Ishikawa (cell line): ENCODE measurements around the gene SPON1.

Source experiments
- CEBPB ChIP-seq: IDR thresholded peaks from 2 replicates; pipeline ENCODE4 v1.6.1; 2012
- CREB1 ChIP-seq: IDR thresholded peaks from 2 replicates; pipeline ENCODE4 v1.6.1; 2012; ENCODE audit warnings: low read depth
- EGR1 ChIP-seq: IDR thresholded peaks from 2 replicates; pipeline ENCODE4 v1.6.1; 2012
- EP300 ChIP-seq: IDR thresholded peaks from 2 replicates; pipeline ENCODE4 v1.6.1; 2012; ENCODE audit warnings: borderline replicate concordance
- FOXM1 ChIP-seq: IDR thresholded peaks from 2 replicates; pipeline ENCODE4 v1.6.1; 2012; ENCODE audit warnings: low read depth, borderline replicate concordance
- MAX ChIP-seq: IDR thresholded peaks from 2 replicates; pipeline ENCODE4 v1.6.1; 2012
- NFIC ChIP-seq: IDR thresholded peaks from 2 replicates; pipeline ENCODE4 v1.6.1; 2012
- RAD21 ChIP-seq: IDR thresholded peaks from 2 replicates; pipeline ENCODE4 v1.6.1; 2012; ENCODE audit warnings: low read depth
- TAF1 ChIP-seq: IDR thresholded peaks from 2 replicates; pipeline ENCODE4 v1.6.1; 2012; ENCODE audit warnings: low read depth, mild to moderate bottlenecking
- TCF12 ChIP-seq: IDR thresholded peaks from 2 replicates; pipeline ENCODE4 v1.6.1; 2012; ENCODE audit warnings: low read depth
- TEAD4 ChIP-seq: IDR thresholded peaks from 2 replicates; pipeline ENCODE4 v1.6.1; 2012
- USF1 ChIP-seq: IDR thresholded peaks from 2 replicates; pipeline ENCODE4 v1.6.1; 2012
- YY1 ChIP-seq: IDR thresholded peaks from 2 replicates; pipeline ENCODE4 v1.6.1; 2012; ENCODE audit warnings: low read depth
- ZBTB7A ChIP-seq: IDR thresholded peaks from 2 replicates; pipeline ENCODE4 v1.6.1; 2012; ENCODE audit warnings: low read depth
- TF ChIP-seq, protein P1 (sequence below): IDR thresholded peaks from 2 replicates; pipeline ENCODE4 v1.6.1; 2012; ENCODE audit warnings: low read depth, mild to moderate bottlenecking

Gene SPON1

GRCh38 chr11:14259878-14260277 lies 297.4 kb downstream of the SPON1 start:
- TF ChIP-seq TAF1 (no peak), TCF12 (no peak), EP300 (no peak), TEAD4 (no peak), YY1 (no peak)

DNA sequence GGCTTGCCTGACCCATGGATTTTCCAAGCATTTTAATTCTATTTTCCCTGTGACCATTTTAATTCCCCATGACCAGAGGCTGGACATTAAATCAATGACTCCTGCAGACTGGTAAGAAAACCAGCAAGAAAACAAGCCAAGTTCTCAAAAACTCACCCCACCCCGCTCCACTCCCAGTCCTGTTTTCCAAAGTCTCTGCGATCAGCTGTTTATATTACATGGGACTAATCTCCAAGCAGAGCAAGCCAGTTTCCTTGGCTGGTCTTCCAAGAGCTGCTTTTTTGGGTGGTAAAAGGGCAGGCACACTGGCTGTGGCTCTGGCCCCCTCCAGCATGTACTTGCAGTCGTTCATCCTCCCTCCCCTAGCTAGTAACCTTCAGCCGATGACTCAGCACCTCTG lies 298.5 kb downstream of the SPON1 start:
- TF ChIP-seq, protein P1, sequence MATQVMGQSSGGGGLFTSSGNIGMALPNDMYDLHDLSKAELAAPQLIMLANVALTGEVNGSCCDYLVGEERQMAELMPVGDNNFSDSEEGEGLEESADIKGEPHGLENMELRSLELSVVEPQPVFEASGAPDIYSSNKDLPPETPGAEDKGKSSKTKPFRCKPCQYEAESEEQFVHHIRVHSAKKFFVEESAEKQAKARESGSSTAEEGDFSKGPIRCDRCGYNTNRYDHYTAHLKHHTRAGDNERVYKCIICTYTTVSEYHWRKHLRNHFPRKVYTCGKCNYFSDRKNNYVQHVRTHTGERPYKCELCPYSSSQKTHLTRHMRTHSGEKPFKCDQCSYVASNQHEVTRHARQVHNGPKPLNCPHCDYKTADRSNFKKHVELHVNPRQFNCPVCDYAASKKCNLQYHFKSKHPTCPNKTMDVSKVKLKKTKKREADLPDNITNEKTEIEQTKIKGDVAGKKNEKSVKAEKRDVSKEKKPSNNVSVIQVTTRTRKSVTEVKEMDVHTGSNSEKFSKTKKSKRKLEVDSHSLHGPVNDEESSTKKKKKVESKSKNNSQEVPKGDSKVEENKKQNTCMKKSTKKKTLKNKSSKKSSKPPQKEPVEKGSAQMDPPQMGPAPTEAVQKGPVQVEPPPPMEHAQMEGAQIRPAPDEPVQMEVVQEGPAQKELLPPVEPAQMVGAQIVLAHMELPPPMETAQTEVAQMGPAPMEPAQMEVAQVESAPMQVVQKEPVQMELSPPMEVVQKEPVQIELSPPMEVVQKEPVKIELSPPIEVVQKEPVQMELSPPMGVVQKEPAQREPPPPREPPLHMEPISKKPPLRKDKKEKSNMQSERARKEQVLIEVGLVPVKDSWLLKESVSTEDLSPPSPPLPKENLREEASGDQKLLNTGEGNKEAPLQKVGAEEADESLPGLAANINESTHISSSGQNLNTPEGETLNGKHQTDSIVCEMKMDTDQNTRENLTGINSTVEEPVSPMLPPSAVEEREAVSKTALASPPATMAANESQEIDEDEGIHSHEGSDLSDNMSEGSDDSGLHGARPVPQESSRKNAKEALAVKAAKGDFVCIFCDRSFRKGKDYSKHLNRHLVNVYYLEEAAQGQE: no peak
- TF ChIP-seq EP300: no peak
- no peak for TF ChIP-seq TCF12
- TF ChIP-seq USF1: no peak
- no peak for TF ChIP-seq RAD21
- TF ChIP-seq MAX: no peak
- no peak for TF ChIP-seq NFIC
- TF ChIP-seq YY1: no peak
- TF ChIP-seq TEAD4: no peak
- TF ChIP-seq ZBTB7A: no peak
- TF ChIP-seq FOXM1: no peak
- no peak for TF ChIP-seq EGR1
- TF ChIP-seq CEBPB: no peak
- TF ChIP-seq TAF1: no peak
- no peak for TF ChIP-seq CREB1

DNA sequence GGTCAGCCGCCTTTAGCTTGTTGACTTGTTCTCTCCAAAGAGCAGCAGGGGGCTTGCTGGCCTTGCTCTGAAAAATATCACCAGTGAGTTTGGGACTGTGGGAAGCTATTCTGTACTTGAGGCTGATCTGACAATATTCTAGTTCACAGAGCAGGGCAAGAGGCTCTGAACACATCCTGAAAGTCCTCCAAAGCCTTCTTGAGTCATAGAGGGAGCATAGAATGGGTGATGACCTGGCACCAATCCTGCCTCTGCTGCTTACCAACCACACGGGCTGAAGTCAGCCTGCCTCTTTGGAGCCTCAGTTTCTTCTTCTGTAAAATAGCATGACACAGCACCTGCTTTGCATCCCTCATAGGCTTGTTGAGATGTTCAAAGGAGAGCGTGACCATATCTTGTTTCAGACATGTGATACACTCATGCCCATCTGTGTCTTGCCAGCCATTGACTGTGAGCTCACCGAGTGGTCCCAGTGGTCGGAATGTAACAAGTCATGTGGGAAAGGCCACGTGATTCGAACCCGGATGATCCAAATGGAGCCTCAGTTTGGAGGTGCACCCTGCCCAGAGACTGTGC lies 299.8 kb downstream of the SPON1 start:
- TF ChIP-seq TCF12 (no peak), TEAD4 (no peak), YY1 (no peak), MAX (no peak), EGR1 (no peak), ZBTB7A (no peak), CREB1 (no peak), USF1 (no peak), EP300 (no peak), TAF1 (no peak), RAD21 (no peak), FOXM1 (no peak), CEBPB (no peak), NFIC (no peak)
- TF ChIP-seq, protein P1: no peak

DNA sequence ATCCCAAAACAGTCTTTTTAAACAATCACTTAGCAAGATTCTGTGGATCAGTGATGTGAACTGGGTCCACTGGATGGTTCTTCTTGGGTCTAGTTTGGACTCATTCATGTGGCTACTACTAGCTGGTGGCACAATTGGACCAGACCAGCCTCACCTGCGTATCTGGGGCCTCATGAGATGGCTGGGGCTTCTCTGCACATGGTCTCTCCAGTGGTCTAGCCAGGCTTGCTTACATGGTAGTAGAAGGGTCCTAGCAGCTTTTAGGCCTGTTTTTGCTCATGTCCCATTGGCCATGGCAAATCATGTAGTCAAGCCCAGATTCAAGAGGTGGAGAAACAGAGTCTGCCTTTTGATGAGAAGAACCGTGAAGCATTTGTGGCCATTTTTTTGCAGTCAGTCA lies 302.4 kb downstream of the SPON1 start:
- TF ChIP-seq CEBPB (no peak), CREB1 (no peak), RAD21 (no peak), ZBTB7A (no peak)

DNA sequence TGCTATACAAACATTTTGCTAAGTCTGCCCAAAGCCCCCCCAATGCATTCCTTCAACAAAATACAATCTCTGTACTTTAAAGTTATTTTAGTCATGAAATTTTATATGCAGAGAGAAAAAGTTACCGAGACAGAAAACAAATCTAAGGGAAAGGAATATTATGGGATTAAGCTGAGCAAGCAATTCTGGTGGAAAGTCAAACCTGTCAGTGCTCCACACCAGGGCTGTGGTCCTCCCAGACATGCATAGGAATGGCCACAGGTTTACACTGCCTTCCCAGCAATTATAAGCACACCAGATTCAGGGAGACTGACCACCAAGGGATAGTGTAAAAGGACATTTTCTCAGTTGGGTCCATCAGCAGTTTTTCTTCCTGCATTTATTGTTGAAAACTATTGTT lies 304.1 kb downstream of the SPON1 start:
- TF ChIP-seq EGR1 (no peak), EP300 (no peak), NFIC (no peak)

DNA sequence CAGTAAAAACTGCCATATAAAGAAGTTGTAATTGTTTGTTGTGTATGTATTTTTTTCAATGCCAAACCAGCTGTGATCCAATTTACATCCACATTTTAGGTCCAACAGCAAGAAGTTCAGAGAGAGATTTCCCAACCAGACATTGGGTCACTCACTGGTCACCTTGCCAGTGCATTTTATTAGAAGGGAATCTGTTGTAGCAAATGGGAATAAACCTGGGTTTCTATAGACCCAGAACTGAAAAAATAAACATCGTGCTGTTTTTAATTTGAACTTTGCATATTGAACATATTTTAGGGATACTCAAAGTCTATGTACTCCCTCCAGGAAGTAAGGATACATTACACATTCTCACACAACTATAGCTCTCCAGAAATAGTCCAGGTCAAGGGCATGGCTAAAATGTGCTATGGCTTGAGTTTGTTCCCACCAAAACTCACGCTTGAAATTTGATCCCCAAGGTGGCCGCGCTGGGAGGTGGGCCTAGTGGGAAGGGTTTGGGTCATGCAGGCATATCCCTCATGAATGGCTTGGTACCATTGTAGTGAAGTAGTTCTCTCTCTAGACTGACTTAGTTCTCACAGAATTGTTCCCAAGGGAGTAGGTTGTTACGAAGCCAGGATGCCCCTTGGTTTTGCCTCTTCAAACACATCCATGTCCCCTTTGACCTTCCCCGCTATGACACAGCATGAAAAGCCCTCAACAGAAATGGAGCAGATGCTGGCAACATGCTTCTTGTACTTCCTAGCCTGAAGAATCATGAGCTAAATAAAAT lies 305.5 kb downstream of the SPON1 start:
- TF ChIP-seq MAX (no peak), NFIC (no peak), ZBTB7A (no peak), USF1 (no peak), CEBPB (no peak), EGR1 (no peak), YY1 (no peak), FOXM1 (no peak), TEAD4 (no peak)
- TF ChIP-seq, protein P1: no peak
